ENCODE measurements around the gene RGS6.

- TF ChIP-seq, protein P1, sequence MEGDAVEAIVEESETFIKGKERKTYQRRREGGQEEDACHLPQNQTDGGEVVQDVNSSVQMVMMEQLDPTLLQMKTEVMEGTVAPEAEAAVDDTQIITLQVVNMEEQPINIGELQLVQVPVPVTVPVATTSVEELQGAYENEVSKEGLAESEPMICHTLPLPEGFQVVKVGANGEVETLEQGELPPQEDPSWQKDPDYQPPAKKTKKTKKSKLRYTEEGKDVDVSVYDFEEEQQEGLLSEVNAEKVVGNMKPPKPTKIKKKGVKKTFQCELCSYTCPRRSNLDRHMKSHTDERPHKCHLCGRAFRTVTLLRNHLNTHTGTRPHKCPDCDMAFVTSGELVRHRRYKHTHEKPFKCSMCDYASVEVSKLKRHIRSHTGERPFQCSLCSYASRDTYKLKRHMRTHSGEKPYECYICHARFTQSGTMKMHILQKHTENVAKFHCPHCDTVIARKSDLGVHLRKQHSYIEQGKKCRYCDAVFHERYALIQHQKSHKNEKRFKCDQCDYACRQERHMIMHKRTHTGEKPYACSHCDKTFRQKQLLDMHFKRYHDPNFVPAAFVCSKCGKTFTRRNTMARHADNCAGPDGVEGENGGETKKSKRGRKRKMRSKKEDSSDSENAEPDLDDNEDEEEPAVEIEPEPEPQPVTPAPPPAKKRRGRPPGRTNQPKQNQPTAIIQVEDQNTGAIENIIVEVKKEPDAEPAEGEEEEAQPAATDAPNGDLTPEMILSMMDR (IDR thresholded peaks at IDR 0.05) = no peak
- no peak for TF ChIP-seq POLR2A (IDR thresholded peaks at IDR 0.05)
Observed at GRCh38 chr14:72026536-72026935, 94.3 kb downstream of the RGS6 start.
